ENCODE data around the gene MIOX. TPM values are rescaled to one million over a fixed set of nuclear protein-coding genes. Genes with fewer than 3 reads are reported as not detected.

The MIOX gene
- total and polyA plus RNA-seq, 2 experiments from 2014 or later: not detected

- no peak for TF ChIP-seq EZH2 (IDR thresholded peaks at IDR 0.05; ENCODE audit: low read depth, unreplicated experiment)
These were observed 1.5 kb downstream of the MIOX start (continued) for GRCh38 chr22:50488006-50488677.

DNA sequence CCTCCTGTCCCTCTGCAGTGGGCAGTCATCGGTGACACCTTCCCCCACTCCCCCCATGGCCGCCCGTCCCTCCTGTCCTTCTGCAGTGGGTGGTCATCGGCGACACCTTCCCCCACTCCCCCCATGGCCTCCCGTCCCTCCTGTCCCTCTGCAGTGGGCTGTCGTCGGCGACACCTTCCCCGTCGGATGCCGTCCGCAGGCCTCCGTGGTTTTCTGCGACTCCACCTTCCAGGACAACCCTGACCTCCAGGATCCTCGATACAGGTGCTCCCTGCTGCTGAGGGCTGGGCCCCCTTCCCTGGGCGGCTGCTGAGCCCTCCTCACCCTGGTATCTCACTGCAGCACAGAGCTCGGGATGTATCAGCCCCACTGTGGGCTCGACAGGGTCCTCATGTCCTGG is 2.2 kb downstream of the MIOX start:
- Histone ChIP-seq H4K20me1 (replicated peaks; ENCODE audit: insufficient read depth) (no peaks in the 10 kb centered on the region), H3K4me2 (no peak overlapping the region), H3K27ac (ENCODE audit: low read depth) (no peak overlapping the region), H3F3A (replicated peaks; ENCODE audit: low read depth) (no peaks in the 10 kb centered on the region), H3K9me2 (ENCODE audit: insufficient read depth) (no peaks in the 10 kb centered on the region), H3K4me3 (no peak overlapping the region), H3K27me3 (ENCODE audit: insufficient read depth) (no peaks in the 10 kb centered on the region), H3K79me2 (replicated peaks; ENCODE audit: insufficient read depth) (no peaks in the 10 kb centered on the region), H2AFZ (no peak overlapping the region), H3K4me1 (ENCODE audit: insufficient read depth) (no peaks in the 10 kb centered on the region), H3K36me3 (ENCODE audit: insufficient read depth) (no peaks in the 10 kb centered on the region)
- H3K4me3 Mint-ChIP-seq: no peak overlapping the region
- no peak overlapping the region for H3K27ac Mint-ChIP-seq
- ATAC-seq (no peak), DNase-seq (ENCODE audit: low spot score) (no peak)
- peaks cover 3% of the 10 kb centered on the region; the same call in 1 of the 3 replicates for H3K4me1 Mint-ChIP-seq
- H3K9me3 Mint-ChIP-seq: no peaks in the 10 kb centered on the region
- TF ChIP-seq, protein P1, sequence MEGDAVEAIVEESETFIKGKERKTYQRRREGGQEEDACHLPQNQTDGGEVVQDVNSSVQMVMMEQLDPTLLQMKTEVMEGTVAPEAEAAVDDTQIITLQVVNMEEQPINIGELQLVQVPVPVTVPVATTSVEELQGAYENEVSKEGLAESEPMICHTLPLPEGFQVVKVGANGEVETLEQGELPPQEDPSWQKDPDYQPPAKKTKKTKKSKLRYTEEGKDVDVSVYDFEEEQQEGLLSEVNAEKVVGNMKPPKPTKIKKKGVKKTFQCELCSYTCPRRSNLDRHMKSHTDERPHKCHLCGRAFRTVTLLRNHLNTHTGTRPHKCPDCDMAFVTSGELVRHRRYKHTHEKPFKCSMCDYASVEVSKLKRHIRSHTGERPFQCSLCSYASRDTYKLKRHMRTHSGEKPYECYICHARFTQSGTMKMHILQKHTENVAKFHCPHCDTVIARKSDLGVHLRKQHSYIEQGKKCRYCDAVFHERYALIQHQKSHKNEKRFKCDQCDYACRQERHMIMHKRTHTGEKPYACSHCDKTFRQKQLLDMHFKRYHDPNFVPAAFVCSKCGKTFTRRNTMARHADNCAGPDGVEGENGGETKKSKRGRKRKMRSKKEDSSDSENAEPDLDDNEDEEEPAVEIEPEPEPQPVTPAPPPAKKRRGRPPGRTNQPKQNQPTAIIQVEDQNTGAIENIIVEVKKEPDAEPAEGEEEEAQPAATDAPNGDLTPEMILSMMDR (conservative IDR thresholded peaks at IDR 0.05; ENCODE audit: low read depth in 2 of 2): no peak
- no peak for TF ChIP-seq EZH2phosphoT487 (IDR thresholded peaks at IDR 0.05; ENCODE audit: unreplicated experiment)
- TF ChIP-seq NANOG (IDR thresholded peaks at IDR 0.05; ENCODE audit: borderline replicate concordance): no peak
- TF ChIP-seq JUNB (IDR thresholded peaks at IDR 0.05; ENCODE audit: unreplicated experiment): no peak
- TF ChIP-seq POLR2AphosphoS5 (IDR thresholded peaks at IDR 0.05; ENCODE audit: low read depth): no peak
- TF ChIP-seq, protein P2, sequence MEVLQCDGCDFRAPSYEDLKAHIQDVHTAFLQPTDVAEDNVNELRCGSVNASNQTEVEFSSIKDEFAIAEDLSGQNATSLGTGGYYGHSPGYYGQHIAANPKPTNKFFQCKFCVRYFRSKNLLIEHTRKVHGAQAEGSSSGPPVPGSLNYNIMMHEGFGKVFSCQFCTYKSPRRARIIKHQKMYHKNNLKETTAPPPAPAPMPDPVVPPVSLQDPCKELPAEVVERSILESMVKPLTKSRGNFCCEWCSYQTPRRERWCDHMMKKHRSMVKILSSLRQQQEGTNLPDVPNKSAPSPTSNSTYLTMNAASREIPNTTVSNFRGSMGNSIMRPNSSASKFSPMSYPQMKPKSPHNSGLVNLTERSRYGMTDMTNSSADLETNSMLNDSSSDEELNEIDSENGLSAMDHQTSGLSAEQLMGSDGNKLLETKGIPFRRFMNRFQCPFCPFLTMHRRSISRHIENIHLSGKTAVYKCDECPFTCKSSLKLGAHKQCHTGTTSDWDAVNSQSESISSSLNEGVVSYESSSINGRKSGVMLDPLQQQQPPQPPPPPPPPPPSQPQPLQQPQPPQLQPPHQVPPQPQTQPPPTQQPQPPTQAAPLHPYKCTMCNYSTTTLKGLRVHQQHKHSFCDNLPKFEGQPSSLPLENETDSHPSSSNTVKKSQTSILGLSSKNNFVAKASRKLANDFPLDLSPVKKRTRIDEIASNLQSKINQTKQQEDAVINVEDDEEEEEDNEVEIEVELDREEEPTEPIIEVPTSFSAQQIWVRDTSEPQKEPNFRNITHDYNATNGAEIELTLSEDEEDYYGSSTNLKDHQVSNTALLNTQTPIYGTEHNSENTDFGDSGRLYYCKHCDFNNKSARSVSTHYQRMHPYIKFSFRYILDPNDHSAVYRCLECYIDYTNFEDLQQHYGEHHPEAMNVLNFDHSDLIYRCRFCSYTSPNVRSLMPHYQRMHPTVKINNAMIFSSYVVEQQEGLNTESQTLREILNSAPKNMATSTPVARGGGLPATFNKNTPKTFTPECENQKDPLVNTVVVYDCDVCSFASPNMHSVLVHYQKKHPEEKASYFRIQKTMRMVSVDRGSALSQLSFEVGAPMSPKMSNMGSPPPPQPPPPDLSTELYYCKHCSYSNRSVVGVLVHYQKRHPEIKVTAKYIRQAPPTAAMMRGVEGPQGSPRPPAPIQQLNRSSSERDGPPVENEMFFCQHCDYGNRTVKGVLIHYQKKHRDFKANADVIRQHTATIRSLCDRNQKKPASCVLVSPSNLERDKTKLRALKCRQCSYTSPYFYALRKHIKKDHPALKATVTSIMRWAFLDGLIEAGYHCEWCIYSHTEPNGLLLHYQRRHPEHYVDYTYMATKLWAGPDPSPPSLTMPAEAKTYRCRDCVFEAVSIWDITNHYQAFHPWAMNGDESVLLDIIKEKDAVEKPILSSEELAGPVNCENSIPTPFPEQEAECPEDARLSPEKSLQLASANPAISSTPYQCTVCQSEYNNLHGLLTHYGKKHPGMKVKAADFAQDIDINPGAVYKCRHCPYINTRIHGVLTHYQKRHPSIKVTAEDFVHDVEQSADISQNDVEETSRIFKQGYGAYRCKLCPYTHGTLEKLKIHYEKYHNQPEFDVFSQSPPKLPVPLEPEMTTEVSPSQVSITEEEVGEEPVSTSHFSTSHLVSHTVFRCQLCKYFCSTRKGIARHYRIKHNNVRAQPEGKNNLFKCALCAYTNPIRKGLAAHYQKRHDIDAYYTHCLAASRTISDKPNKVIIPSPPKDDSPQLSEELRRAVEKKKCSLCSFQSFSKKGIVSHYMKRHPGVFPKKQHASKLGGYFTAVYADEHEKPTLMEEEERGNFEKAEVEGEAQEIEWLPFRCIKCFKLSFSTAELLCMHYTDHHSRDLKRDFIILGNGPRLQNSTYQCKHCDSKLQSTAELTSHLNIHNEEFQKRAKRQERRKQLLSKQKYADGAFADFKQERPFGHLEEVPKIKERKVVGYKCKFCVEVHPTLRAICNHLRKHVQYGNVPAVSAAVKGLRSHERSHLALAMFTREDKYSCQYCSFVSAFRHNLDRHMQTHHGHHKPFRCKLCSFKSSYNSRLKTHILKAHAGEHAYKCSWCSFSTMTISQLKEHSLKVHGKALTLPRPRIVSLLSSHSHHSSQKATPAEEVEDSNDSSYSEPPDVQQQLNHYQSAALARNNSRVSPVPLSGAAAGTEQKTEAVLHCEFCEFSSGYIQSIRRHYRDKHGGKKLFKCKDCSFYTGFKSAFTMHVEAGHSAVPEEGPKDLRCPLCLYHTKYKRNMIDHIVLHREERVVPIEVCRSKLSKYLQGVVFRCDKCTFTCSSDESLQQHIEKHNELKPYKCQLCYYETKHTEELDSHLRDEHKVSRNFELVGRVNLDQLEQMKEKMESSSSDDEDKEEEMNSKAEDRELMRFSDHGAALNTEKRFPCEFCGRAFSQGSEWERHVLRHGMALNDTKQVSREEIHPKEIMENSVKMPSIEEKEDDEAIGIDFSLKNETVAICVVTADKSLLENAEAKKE (CRISPR knock-in tag; IDR thresholded peaks at IDR 0.05): no peak
- TF ChIP-seq ETS1 (IDR thresholded peaks at IDR 0.05): no peak
- no peak for TF ChIP-seq CREB1 (CRISPR knock-in tag; IDR thresholded peaks at IDR 0.05; ENCODE audit: low read depth)
- TF ChIP-seq STAT1 (IDR thresholded peaks at IDR 0.05; ENCODE audit: unreplicated experiment): no peak
- TF ChIP-seq EZH2 (IDR thresholded peaks at IDR 0.05; ENCODE audit: low read depth, unreplicated experiment): no peak
- no peak for TF ChIP-seq REST (IDR thresholded peaks at IDR 0.05; ENCODE audit: unreplicated experiment)
- TF ChIP-seq ZNF331 (CRISPR knock-in tag; IDR thresholded peaks at IDR 0.05; ENCODE audit: low read depth): no peak
- no peak for TF ChIP-seq ZNF114 (CRISPR knock-in tag; IDR thresholded peaks at IDR 0.05)
- no peaks in the 10 kb centered on the region for H3K36me3 Mint-ChIP-seq (ENCODE audit: low read depth)
- H3K27me3 Mint-ChIP-seq (ENCODE audit: insufficient read depth, low read depth, poor library complexity): peaks cover 12% of the 10 kb centered on the region
